Right kidney (tissue), 9 donors: ENCODE results near the gene CD1D.
A peak's percentile ranks its signal among the peaks of the same experiment; 100 is the strongest.
"Not testable (repeated sequence)": the region's sequence is repeated elsewhere in the genome, so short reads cannot be mapped to it uniquely, and the experiment has no call there.

Experiments used
- DNase-seq: peaks from one replicate; pipeline ENCODE4 v3.0.0-alpha.2; 2016
- long read RNA-seq, 8 donors: transcript quantifications; one replicate each; lab custom pipeline, GENCODE V29; 2026

Gene CD1D
- long read RNA-seq, donor 1, result 0 reads
- long read RNA-seq, donor 2, result 0 reads
- long read RNA-seq, donor 3, result 0 reads
- long read RNA-seq, donor 4, result 0 reads
- long read RNA-seq, donor 5, result 0 reads
- long read RNA-seq, donor 6, result 0 reads
- long read RNA-seq, donor 7, result 0 reads
- long read RNA-seq, donor 8, result 0 reads

DNA sequence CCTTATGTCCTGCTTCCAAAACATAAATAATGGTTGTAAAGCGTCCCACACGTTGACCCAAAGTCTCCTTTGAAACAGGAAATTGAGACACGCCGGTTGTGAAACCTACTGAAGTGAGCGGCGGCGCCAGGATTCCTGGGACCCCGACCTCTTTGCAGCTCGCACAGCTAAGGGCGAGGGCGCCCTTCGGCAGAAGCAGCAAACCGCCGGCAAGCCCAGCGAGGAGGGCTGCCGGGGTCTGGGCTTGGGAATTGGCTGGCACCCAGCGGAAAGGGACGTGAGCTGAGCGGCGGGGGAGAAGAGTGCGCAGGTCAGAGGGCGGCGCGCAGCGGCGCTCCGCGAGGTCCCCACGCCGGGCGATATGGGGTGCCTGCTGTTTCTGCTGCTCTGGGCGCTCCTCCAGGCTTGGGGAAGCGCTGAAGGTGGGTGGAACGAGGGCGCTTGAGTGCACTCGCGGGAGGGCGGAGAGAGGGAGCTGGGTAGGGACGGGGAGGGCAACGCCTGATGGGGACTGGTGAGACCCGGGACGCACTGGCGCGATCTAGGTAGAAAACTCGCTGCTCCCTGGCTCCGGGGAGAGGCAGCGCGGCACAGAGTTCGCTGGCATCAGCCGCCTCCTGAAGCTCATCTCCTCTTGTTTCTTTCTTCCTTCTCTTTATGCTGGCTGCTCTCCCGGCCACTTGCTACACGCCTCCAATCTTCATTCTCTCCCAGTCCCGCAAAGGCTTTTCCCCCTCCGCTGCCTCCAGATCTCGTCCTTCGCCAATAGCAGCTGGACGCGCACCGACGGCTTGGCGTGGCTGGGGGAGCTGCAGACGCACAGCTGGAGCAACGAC lies at the start of gene CD1D:
CD1D (plus strand) TSS at position 155 of the 836 bp plus-strand sequence; CDS start at position 362, 207 bp downstream.
- peak; percentile 83 for DNase-seq

DNA sequence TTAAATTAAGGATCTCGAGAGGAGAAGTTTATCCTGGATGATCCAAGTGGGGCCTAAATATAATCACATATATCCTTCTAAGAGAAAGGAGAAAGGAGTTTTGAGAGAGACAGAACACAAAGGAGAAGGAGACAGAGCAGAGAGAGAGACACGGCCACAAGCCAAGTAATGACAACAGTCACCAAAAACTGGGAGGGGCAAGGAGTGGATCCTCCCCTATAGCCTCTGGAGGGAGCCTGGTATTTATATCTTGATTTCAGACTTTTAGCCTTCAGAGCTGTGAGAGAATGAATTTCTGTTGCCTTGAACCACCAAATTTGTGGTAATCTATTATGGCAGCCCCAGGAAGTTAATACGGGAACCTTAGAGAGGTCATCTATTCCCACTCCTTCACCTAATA lies 49.5 kb upstream of the CD1D start:
- DNase-seq, result no peak

DNA sequence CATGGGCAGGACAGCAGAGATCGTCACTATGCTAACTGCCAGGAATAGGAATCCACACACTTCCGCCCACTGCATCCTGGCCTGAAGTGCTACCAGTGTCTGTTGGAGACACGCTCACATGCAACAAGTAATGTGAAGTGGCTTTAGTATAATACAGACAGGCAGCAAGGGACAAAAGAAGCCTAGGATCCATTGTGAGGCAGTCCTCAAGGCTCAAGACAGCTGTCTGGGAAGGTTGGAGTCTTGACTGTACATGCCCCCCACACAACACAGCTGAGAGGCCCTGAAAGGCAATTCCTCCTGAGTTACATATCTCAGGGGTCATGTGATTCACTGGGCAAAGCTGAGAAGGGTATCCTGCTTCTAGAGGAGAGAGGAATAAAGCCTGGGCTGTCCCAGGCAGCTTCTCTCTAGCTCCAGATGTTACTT lies 39.9 kb upstream of the CD1D start:
- no peak for DNase-seq

DNA sequence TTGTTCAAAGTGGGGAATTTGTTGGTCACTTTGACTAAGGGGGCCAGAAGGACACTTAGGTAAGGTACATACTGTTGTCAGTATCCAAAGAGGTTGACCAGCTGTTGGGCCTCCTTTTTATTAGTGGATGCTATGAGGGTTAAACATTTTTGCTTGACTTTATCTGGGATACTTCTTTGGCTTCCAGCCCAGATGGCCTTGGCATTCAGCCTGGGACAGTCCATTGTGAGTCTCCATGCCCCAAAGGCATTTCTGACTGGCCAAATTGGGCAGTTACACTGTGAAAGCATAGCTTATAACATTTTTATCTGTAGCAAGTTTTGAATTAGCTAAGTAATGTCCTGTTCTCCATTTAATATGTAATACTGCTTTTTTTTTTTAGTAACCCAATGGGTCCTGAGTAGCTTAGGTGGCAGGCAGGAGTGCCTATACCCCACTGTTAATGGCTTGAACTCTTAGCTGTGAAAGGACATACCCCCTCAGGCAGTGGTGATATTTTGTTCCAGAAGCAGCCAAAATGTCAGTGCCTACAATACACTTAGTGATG lies 35.4 kb upstream of the CD1D start:
- no peak for DNase-seq

DNA sequence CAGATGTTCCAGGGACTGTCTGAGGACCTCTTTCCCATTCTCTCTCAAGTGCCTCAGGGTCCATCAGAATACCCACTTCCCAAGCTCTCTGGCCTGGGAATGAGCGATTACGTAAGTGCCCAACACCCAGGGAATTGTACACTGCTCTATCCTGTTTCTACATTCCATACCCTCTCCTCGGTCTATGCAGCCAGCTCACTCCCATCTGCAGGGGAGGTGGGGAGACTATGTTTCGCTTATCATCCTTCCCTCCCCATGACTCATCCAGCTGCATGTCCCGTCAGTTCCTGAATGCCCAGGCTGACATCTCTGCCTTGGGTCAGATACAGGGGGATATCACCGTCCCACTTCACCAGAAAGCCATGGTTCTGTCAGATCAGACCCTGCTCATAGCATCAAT lies 34.5 kb upstream of the CD1D start:
- no peak for DNase-seq

DNA sequence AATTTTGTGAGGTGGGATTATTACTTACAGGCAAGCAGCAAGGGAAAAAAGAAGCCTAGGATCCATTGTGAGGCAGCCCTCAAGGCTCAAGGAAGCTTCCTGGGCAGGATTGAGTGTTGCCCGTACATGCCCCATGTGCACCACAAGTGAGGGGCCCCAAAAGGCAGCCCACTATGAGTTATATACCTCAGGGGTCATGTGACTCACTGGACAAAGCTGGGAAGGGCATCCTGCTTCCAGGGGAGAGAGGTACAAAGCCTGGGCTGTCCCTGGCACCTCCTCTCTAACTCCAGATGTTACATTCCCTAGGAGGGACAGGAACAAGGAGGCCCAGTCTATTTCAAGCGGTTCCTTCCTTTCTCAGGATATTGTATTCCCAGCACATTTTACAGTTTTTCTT lies 34.0 kb upstream of the CD1D start:
- DNase-seq, result no peak

DNA sequence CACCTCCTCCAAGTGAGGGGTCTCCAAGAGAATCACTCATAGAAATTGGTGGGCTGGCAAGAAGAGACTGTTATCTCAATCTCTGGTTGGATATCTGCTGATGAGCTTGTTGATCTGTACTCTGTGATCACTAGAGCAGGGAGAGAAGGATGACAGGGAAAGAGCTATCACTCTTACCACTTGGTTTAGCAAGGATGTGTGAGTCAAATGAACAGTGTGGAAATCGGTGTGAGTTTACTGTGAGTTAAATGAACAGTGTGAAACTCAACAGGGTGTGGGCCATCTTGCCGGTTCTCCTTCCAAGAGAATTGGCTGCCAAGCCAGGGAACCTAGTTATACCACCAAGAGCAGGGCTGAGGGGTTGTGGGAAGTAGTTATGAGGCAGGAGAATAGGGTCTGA lies 33.3 kb upstream of the CD1D start:
- DNase-seq, result no peak

DNA sequence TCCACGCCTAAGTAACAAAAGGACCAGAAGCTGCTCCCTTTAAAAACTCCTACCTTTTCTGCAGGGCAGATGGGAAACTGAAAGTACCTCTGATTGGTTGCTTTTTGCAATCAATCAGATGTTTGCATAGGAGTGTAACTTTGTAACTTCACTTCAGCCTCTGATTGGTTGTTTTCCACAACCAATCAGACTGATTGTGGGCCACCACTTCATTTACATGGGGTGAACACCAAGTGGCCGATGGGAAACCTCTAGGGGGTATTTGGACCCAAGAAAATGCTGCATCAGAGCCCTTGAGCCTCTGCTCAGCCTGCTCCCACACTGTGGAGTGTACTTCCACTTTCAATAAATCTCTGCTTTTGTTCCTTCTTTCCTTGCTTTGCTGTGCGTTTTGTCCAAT lies 32.8 kb upstream of the CD1D start:
- DNase-seq, result no peak

DNA sequence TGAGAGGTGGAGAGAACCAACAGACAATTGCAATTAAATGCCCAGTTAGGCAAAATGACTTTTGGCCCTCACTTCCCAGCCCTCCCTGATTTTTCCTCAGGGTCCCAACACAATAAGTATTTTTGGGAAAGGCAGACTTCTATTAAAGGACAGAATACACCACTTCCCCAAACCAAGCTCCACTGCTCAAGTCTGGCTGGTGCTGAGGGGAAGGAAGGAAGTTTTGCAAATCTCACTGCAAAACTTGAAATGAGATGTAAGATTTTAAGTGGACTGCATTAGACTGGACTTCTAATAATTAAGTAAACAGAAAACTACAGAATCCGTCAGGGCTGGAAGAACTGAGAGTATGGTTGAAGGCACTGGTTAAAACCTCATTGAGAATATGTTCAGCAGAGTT lies 32.2 kb upstream of the CD1D start:
- no peak for DNase-seq

DNA sequence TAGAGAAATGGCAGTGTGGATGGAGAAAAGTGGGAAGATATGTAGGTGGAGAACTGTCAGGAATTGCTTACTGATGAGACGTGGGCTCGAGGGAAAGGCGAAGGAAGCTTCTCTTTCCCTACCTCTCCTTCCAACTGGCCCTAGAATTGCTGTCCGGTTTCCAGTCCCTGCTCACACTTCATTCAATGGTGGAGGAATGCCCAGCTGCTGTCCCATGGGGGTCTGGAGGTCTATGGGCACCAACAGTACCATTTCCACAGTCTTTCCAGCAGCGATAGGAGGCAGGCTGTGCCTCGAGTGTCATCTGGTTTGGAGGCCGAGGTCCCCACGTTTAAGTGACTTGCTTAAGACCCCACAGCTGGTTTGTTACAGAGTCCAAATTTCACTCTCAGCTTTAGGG lies 31.5 kb upstream of the CD1D start:
- DNase-seq, result no peak

DNA sequence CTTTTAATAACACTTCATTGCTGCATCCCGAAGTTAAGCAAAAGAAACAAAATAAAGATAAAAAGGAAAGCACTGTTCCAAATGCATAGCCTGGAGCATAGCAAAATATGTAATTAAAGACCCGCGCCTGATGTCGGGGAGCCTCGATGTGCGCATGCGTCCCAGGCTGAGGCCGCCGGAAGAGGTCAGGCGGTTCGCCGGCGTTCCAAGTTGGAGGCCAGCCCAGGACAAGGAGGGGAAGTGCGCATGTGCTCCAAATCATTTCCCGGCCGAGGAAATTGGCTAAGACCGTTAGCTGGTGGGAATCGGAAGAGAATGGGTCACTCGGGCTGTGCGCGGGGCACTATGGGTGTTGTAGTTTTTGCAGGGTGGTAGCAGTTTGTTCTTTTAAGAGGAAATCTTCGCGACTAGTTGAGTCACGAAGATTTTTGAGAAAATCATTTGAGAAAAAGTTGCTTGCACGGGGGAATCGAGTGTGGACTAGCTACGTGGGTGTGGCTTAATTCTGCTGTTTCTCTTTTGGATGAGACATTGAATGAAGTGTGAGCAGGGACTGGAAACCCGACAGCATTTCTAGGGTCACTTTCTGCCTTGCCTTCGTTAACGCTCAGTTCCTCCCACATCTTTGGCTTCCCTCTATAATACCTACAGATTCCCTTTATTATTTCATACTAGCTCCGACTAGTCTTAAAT lies 31.0 kb upstream of the CD1D start:
- peak; percentile 73 for DNase-seq

DNA sequence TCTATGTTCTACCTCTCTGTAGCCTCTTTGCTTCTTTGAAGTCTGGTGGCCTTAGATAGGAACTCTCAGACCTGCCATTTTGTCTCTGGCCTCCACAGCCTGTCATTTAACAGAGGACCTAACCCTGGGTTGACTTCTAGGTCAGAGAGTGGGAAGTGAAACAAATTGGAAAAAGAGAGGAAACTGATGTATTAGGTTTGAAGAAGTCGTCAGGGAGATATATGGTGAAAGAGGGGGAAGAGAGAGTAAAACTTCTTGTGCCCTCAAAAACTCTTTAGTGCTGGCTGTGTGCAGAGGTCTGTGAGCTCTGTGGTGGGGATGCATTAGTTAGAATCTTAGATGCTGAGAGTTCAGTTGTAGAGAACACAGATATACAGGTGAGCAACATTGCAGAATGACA lies 30.2 kb upstream of the CD1D start:
- no peak for DNase-seq

DNA sequence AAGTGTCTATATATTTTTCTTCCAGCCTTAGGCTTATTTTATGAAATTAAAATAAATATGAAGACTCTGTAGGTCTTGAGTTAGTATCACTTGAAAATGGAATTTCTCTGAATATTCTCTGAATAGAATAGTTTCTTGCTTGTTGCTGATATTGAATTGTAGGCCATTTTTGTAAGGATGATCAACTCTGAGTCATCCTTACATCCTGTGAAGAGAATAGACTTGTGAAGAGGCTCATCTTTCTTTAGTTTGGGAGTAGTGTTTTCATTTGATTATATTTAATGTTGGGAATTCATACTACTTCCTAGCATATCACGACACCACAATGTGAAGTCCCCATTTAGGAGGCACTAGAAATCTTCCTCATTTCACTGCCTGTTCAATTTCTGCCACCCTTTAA lies 27.5 kb upstream of the CD1D start:
- DNase-seq, result no peak

DNA sequence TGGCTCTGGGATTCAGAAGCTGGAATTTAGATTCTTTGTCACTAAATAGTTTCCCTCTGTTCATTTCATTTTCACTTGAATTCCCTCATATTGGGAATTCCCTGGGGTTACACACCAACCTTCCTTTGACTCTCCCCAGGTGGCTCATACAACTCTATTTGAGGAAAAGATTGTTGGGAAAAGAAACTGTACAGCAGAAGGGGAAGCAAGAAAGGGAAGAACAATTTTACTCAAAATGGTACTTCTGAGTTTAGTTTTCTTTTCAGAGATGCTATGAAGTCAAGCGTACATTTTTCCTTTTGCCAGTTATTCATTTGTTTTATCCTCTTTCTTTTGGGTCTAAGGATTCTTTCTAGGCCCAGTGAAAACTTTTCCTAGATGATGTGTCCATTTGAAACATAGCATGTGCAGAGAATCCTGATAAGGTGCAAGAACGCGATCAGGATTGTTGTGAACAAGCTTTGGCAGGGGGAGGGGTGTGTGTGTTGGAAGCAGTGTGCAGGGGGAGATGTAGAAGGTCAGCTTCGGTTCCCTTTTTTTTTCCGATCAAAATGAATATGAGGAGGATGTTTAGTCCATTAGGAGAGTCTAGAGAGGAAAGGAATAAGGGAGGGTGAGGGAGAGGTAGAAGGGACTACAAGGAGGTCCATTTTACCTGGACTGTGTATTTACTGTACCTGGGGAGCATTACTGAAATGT lies 26.8 kb upstream of the CD1D start:
- no peak for DNase-seq

DNA sequence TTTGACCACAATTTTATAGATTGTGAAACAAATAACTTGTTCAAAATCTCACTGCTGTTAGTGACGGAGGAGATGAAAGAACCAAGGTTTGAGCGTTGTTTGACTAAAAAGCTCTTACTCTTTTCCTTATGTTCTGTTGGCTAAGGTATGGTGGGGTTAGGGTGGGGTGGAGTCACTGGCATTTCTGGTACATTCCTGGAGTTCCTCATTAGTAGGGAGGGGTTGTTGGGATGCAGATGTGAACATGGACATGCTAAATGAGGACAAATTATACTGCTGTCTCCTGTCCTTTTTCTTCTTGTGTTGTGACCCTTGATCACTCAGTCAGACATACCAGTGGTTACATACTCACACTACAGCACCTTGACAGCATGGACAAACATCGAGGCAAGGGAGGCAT lies 26.2 kb upstream of the CD1D start:
- DNase-seq, result no peak

DNA sequence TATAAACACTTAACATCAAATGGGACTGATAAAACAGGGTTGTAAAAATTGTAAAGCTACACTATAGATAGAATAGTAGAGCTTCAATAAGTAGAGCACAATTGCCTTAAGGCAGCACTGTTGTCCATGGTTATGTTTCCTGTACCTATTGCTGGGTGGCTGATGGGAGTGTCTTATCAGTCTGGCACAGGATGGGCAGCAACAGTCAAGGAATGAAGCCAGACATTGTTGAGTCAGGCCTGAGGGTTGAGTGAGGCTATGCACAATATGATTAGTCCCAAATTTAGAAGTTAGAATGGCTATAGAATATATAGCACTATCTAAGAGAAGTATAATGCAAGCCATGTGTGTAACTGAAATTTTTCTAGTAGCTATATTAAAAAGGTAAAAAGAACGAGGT lies 25.0 kb upstream of the CD1D start:
- DNase-seq, result no peak

DNA sequence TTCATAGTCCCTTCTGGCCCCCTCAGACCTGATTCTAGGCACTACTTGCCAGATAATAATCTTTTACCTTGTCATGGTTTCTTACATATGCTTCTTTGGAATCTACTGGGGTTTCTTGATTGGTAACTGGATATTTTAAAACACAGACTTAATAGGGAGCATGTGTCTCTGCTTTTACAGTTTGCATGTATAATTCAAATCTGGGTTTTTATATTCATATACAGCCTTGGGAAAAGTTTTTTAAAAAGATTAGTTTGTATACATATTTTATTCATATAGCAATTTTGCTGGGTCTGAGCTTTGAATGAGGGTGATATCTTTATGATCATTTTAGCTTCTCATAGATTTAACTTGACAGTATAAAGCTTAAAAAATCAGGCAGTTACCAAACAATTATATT lies 21.1 kb upstream of the CD1D start:
- no peak for DNase-seq

DNA sequence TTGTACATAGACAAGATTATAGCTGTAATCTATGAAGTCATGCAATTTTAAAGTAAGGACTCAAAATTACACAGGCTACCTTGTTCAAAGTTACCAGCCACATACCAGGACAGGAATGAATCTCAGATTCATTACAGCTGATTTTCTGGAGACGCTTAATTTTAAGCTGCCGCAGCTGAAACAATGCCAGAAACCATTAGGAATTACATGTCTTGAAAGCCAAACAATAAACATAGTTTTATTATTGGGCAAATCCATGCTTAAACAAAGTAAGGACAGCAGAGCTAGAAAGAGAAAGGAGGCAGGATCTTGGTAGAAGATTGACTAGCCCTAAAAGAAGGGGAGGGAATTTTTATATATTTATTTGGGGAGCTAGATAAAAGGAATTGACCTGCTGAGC lies 19.2 kb upstream of the CD1D start:
- no peak for DNase-seq

DNA sequence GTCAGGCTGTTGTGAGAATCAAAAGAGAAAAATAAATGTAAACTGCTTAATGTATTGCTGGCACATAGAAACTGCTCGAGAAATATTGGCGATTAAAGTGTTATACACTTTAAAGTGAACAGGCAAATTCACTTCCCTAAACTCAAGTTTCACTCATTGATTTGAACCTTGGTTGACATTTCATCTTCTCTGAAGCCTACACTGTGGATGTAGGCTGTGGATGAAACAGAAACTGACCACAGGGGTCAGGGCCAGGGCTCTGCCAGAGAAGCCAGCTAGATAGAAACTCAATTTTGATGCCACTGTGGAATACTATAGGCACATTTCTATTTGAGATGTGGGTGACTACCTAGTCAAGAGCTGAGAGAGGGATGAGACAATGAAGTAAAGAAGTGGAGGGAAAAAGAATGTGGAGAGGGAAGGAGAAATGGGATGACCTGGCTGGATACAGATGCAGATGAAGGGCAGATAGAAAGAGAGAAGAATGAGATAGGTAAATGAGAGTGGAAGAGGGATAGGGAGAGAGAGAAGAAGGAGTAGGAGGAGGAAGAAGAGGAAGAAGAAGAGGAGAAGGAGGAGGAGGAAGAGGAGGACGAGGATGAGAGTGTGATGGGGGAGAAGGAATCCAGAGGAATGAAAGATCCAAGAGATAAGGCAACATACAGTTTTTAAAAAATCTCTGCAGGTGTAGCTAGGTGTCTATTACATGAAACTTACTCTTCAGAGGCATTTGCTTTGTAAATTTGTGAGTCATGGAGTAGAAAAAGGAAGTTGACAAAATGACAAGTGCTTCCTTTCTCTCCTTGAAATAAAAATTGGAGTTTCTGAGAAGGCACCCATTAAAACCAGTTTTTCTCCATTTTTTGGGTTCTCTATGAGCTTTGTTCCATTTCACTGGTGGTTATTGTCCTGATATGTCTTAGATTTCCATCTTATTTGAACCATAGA lies 17.4 kb upstream of the CD1D start:
- no peak for DNase-seq

DNA sequence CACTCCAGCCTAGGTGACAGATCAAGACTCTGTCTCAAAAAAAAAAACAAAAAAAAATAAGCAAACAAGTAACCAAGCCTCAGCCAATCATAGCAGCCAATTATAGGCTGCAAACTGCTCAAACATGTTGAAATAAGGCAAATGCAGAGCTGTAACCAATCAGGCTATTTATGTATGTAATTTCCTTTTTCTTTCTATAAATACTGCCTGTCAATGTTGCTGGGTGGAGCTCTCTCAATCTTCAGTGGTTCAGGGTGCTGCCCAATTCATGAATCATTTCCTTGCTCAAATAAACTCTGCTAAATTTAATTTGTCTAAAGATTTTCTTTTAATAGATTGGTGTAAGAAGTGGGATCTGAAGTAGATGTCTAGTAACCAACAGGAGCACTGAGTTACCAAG lies 11.6 kb upstream of the CD1D start:
- DNase-seq, result no peak

DNA sequence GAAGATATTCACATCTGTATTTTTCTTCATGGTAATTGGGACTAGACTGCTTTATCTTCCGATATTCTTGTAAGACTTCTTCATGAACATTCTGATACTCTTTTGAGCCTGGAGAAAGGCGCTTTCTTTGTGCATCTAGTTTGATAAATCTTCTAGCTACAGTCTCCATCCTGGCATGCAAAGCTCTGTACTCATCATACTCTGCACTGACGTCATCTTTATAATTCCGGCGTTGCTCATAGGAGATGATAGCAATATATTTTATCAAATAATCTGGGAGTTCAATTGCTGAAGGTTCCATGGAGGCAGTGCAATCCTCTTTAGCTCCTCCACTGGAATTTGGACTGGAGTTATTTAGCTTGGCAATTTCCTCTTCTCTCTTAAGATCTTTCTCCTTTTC lies 4.8 kb upstream of the CD1D start:
- not testable (repeated sequence) for DNase-seq

DNA sequence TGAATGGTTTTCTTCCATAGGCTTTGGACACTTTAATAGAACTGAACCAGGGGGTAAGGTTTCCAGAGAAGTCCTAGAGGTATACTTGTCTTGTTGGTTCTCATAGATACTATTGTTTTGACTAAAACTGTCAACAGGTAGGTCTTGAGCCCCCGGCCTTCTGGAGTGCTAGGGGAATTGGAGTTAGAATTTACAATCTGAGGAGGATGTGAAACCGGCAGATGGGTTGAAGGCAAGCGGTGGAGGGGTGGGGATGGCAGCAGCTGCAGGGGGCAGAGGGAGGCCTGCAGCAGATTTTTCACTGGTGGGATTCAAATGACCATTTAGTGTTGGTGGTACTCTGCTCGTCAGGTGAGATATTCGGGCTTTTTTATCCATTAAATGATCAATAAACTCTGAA lies 4.3 kb upstream of the CD1D start:
- no peak for DNase-seq
